NCI-H2227 (cell line): ENCODE data around the gene WNT6.
A peak's percentile ranks its signal among the peaks of the same experiment; 100 is the strongest.

Experiments used
- DNase-seq: peaks from one replicate; lab custom pipeline; 2025; ENCODE audit not compliant: unreplicated experiment; lab: John Stamatoyannopoulos, UW

The WNT6 gene

DNA sequence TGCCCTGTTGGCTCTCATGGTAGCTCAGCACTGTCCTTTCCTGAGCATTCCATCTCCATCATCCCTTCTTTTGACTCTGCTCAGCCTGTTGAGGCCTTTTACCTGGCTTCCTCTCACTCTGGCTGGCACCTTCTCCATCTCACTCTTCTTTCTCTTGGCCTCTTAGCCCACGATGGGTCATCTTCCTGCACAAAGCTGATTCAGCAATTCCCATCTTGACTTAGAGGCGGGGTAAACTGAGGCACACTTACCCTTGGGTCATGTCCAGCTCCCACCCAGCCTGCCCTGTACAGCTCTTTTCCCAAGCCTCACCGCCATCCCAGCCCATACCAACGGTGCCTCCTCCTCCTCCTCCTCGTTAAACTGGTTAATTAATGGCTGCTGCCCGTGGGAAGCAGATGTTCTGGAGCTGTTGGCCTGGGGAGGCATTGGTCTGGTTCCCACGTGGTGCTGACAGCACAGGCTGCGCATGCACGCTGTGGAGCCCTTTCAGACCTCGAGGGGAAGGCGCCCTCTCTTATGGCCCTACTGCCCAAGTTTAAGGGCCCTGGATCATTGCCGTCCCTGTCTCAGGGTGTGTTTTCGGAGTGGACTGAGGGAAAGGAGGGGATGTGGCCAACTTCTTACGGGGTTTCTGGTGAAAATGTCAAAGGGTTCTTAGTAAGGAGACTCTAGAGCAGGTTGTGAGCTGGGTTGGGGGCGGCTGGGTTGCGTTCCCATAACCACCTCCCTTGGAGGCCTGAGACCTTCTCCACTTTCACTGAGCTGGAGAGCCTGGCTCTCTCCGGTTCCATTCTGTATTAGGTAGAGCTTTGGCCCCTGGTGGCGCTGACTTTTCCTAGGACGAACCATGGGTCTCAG, 31.9 kb downstream of the WNT6 start:
- no peak for DNase-seq

GRCh38 chr2:218892693-218893348, 33.2 kb downstream of the WNT6 start:
- peak; percentile 80 for DNase-seq

GRCh38 chr2:218893349-218894150, 33.9 kb downstream of the WNT6 start:
- DNase-seq = no peak

DNA sequence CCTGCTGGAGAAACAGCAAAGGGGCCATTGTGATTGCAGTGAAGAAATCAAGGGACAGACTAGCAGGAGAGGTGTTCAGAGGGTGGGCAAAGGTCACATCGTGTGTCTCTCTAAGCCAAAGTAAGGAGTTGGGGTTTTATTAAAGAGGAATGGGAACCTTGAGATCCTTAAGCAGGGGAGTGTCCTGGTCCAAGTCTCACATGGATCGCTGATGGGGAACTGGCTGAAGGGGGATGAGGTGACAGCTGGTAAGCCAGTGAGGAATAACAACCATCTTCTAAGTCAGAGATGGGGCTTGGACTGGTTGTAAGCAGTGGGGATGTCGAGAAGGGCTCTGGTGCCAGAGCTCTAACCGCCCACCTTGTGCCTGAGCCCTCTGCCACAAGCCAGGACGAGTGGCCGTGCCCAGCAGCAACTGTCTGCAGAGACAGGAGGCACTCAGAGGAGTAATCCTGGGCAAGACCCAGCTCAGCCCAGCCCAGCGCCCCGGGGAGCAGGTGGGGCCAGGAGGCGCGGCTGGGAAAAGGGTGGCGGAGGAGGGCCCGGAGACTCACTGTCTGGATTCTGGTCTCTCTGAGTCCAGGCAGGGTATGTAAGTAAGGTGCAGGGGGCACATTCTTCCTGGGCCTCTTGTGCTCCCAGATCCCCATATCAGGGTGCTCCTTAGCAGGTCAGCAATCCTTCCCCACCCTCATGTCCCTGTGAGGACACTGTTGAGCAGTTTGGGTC, 34.7 kb downstream of the WNT6 start:
- DNase-seq = no peak

GRCh38 chr2:218894880-218895157, 35.2 kb downstream of the WNT6 start:
- DNase-seq = no peak

GRCh38 chr2:218895326-218895725, 35.7 kb downstream of the WNT6 start:
- no peak for DNase-seq

- no peak for DNase-seq
Observed at GRCh38 chr2:218895759-218896500, 36.3 kb downstream of the WNT6 start.

DNA sequence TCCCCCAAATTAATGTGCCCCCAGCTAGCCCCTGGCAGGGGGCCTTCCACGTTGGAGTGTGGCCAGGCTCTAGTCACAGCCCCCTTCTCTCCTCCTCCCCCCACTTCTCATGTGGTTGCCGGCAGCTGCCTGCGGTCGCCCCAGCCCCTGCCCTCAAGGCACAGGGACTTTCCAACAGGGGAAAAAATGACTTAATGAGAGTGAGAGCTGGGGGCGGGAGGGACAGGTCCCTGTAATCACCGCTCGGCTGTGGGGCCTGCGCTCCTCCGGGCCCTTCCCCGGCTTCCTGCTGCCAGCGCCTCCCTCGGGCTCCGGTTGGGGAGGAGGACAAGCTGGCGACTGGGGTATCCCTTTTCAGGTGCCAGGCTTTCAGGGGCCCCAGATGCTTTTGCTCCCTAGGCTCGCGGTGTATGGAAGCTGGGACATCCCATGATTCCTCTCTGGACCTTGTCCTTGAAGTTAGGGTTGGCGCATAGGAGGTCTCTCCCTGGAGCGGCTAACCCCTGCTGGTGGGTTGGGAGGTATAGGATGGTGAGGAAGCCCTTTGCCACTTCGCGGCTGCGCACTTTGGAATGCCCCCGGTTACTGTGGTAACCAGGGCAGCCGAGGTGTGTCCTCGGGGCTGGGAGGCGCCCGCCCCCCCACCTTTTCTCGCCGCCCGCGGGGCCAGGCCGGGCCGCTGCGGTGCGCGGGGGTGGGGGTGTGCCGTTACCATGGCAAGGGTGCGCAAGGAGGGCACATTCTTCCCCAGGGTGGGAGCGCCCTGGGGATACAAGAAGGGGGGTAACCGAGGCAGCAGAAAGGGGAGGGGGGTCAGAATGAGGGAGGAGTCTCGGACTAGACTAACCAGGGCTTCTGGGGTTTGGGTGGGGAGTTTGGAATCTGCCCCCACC, 37.1 kb downstream of the WNT6 start:
- DNase-seq = peak; percentile 90

- peak; percentile 64 for DNase-seq
Observed at GRCh38 chr2:218897394-218898108, 37.9 kb downstream of the WNT6 start.

DNA sequence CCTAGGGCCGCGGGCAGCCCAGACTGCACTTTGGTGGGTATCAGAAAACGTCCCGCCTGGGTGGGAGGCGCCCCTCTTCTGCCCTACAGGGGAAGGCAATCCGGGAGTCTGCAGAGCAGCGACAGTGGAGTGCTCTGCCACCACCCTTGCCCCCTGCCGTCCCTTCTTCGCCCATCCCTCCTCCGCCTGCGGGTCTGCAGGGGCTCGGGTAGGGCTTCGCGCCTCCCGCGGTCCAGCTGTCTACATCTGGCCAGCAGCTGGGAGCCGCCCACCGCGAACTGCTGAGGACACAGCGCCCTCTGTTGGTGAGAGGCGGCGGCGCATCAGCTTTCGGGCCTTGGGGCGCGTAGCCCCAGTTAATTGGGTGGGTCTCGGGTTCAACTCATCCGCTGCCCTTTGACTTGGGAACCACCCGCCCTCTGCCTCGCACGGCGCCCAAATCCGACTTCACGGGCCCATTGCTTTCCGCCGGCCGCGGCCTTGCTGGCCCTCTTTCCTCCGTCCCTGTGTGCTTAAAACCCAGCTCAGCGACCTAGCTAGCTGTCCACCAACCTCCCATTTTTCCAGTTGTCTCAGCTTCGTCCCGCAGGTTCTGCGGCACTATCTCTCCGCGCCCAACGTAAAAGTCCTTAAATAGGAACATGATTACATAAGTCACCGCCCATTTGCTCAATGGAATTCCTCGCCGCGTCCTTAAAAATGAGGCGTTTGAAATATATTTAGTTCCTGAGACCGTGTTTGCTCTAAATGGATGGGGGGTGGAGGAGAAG, 38.7 kb downstream of the WNT6 start:
- DNase-seq = peak; percentile 87

- DNase-seq = no peak
Observed at GRCh38 chr2:218899147-218899546, 39.5 kb downstream of the WNT6 start.

GRCh38 chr2:218902427-218902826, 42.8 kb downstream of the WNT6 start:
- DNase-seq = no peak

- DNase-seq = no peak
Observed at GRCh38 chr2:218904176-218904575, 44.6 kb downstream of the WNT6 start.

DNA sequence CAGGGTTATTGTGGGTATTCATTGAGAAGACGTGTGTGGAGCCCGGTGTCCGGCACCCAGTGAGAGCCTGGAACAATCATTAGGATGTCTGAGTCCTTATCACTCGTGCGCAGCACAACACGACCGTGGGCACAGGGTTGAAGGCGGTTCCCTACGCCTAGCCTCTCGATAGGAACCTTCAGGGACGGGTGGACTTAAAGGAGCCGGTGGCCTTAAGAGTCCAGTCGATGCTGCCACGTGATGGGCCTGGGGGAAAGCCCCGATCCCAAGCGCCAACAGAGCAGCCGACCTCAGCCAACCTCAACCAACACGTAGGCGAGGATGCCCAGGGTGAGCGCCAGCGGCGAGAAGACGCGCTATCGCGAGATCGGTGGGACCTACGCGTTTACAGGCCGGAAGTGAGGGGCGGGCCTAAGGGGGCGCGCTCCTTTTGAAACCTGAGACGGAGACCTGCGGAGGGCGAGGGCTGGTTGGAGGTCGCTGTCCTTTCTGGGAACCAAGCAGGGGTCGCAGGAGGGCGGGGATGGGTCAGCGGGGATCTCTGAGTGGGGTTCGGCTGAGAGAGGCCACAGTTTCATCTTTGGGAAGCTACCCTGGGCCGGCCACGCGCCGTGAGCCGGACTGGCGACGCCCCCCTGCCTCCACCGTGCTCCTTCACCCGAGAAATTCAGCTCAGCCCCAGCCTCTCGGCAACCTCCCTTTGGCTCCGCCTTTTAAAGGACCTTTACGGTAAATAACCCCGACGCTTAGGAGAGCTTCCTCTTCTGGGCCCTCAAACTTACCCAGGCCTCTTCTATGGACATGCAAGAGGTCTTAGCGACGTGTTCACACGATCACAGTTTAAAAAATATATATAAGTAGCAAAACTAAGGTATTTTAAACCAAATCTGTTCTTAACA, 49.4 kb downstream of the WNT6 start:
- DNase-seq = peak; percentile 98

DNA sequence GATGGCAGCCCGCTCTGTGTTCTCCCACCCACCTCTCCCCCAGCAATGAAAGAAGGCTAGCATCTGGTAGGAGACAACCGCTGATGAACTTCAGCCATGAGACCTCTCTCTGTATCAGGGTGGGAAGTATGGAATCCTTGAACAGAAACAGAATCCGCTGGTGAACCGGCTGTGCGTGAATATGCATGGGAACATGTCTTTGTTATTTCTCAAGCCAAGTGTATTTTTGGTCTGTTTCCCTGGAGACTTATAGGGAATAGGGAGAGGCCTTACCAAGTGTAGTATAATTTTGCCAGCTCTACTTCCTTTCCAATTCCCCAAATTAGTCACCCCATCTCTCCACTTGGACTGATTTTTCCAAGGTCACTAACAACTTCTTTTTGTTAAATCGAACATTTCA, 51.1 kb downstream of the WNT6 start:
- DNase-seq = no peak

DNA sequence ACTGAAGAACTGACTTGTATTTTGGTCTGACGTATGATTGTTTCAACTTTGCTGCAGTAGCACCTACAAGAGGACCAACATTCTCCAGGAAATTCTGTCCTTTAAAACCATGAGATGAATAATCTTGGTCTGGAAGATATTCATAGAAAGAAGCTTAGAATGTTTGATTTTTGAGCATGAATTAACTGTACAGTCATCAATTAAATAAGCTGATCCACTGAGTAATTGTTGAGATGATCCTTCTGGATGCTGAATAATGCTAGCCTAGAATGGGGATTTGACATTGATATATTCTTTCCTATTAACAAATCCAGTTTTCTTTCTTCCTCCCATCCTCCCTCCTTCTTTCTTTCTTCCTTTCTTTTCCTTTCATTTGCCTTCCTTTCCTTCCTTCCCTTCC, 60.9 kb downstream of the WNT6 start:
- DNase-seq = no peak
